22Rv1 (cell line): ENCODE measurements around the gene TBC1D22A.

Source experiments
- CTCF ChIP-seq: fragments of 450-650 bp; IDR thresholded peaks from 2 replicates; pipeline ENCODE4 v1.5.1; 2017; ENCODE audit warnings: mild to moderate bottlenecking
- ZFX ChIP-seq: fragments of 450-650 bp; IDR thresholded peaks from 2 replicates; pipeline ENCODE4 v1.6.1; 2017; ENCODE audit warnings: antibody characterized with exemption, borderline replicate concordance

GRCh38 chr22:46945481-46945880, 183.0 kb downstream of the TBC1D22A start:
- TF ChIP-seq CTCF, result no peak
- TF ChIP-seq ZFX, result no peak
